NCI-H524 (cell line): ENCODE data around the gene NT5DC4.

Experiments used
- DNase-seq, 2 experiments: peaks; one replicate each; lab custom pipeline; 2025; lab: John Stamatoyannopoulos, UW

The NT5DC4 gene

DNA sequence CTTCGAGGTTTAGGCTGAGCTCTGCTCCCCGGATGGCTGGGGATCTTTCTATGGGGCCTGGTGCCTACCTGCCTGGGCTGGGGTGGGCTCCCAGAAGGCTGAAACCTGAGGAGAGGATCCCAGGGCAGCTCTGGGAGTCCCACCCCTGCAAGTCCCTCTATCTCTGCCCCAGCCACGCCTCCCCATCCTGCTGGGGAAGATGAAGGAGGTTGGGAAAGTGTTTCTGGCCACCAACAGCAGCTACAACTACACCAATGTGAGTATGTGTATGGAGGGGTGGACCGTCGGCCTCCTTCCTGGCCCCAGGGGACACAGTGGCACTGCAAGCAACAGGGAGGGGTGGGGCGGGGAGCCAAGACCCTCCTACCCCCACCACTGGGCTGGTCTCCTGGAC is 2.7 kb downstream of the NT5DC4 start:
- no peak for DNase-seq

GRCh38 chr2:112723995-112724394 is 3.2 kb downstream of the NT5DC4 start:
- no peak for DNase-seq

- peak in 1 of 2 experiments; percentile 33 for DNase-seq
Observed at GRCh38 chr2:112724591-112725525, 4.0 kb downstream of the NT5DC4 start.

DNA sequence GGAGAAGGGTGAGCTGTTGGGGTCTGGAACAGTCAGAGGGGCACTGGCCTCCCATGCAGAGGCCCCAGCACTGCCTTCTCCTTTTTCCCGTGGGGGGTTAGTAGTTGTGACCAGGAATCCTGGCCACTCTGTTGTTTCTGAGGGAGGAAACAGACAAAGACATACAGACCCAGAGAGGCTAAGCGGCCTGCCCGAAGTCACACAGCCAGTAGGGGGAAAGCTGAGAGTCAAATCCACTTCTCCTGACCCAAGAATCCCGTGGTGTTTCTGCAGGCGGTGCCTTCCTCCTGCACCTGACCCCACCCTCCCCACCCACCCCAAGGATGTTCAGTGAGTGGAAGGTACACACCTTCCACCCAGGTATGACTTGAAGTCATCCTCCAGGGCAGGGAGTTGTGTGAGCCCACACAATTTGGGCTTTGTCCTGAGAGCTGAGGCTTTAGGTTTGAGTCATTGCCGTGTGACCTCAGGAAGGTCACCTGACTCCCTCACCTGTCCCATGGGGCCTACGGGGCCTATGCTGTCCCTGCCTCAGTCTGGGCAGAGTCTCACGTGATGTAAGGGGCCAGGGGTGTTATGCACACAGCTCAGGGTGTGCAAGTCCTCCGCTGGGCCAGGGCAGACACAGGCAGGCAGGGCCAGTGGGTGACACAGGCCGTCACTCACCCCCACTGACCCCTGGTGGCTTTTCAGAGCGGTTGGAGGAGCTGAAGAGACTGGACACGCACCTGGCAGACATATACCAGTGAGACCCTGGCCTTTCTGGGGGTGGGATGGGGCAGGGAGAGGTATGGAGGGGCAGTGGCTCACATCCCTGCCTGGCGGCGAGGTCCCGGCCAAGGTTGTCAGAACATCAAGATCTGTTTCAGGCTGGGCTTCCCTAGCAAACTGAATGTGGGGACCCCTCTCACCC is 5.0 kb downstream of the NT5DC4 start:
- no peak for DNase-seq

- peak; percentile 67 to 85 for DNase-seq
Observed at GRCh38 chr2:112726487-112727190, 5.8 kb downstream of the NT5DC4 start.

DNA sequence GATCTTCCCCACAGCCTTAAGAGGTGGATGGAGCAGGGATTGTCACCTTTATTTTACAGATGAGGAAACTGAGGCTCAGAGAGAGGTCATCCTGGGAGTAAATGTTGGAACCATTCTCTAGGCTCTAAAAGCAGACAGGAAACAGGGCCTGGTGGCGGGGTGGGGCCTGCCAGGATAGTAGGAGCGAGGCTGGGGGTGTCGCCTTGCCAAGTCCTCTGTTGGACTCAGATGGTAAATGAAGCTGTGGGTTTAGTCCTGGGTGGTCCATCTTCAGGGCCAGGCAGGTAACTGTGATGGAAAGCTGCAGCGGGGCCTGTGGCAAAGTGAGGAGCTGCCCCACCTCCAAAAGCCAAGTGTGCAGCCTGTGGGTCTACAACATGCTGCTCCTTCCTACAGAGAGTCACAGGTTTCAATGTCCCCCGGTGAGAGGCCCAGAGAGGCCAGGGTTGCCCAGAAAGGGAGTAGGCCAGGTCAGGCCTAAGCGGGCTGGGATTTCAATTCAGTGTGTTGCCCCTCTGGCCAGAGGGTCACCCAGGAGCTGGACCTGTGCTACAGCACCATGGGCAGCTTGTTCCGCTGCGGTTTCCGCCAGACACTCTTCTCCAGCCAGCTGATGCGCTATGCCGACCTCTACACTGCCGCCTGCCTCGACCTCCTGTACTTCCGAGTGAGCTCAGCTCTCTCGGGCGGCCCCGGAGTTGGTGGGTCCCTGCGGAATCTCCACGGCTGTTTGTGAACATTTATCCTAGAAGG is 6.6 kb downstream of the NT5DC4 start:
- no peak for DNase-seq

GRCh38 chr2:112728029-112728362 is 7.2 kb downstream of the NT5DC4 start:
- DNase-seq: no peak

DNA sequence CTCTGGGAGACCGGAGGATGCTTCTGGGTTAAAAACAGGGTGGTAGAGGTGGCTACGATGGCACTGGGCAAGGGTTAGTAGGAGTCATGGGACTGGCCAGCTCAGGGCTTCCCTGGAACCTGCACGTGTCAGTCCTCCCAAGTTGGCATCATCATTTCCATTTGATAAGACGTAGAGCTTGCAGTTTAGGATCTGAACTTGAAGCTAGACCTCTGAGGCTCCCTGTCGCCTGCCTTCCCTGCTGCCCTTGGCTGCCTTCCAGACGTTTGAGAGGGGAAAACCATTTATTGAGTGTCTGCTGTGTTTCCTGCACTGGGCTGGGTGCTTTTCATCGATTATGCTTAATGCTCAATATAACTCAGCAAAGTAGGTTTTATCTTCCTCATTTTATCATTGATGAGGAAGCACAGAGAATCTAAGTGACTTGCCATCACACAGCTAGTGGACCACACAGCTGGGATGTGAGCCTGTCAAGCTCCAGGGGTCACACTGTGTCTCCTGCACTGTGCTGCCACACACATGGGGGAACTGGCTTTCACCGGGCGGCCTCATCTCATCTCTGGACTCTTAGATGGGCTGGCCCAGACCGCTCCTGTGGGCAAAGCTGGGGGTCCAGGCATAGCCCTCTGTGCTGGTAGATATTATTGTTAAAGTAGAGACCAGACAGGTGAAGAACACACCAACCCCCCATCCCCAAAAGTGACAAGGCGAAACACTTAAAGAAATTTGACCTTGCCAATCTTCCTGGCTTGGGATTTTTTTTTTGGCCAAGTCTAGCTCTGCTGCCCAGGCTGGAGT is 7.8 kb downstream of the NT5DC4 start:
- no peak for DNase-seq

DNA sequence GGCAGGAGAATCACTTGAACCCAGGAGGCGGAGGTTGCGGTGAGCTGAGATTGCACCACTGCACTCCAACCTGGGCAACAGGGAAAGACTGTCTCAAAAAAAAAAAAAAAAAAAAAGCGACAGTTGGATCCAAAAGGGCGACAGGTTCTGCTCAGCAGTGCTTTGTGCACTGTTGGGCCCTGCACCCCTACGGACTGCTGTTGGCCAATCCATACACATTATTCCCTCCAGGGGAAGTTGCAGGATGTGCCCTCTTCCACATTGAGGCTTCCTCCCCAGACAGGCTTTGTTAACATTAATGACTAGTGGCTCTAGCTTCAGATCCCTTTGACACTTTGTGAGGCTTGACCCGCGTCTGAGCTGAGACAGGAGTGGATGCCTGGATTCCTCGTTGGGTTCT is 9.4 kb downstream of the NT5DC4 start:
- no peak for DNase-seq

- no peak for DNase-seq
Observed at GRCh38 chr2:112730791-112731190, 10.0 kb downstream of the NT5DC4 start.

- no peak for DNase-seq
Observed at GRCh38 chr2:112731479-112731878, 10.7 kb downstream of the NT5DC4 start.

- DNase-seq: no peak
Observed at GRCh38 chr2:112733456-112733855, 12.6 kb downstream of the NT5DC4 start.

DNA sequence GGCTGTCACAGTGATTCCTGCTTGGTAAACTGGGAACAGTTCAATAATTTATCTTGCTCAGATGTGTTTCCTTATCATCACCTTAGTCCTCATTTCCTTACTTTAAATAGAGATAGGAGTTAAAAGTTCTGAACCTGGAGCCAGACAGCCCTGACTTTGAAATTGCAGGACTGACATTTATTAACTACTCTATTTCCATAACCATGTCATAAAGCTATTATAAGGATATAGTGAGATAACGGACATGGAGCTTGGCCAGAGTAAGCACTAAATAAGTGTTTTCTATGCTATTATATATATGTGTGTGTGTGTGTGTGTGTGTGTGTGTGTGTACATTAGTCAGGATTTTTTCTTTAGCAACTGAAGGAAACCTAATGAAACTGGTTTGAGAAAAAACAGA is 13.1 kb downstream of the NT5DC4 start:
- DNase-seq: no peak

GRCh38 chr2:112737542-112738232 is 16.9 kb downstream of the NT5DC4 start:
- no peak for DNase-seq

GRCh38 chr2:112740527-112740926 is 19.7 kb downstream of the NT5DC4 start:
- no peak for DNase-seq

- DNase-seq: peak; percentile 34 to 49
Observed at GRCh38 chr2:112749755-112750559, 29.1 kb downstream of the NT5DC4 start.

GRCh38 chr2:112750560-112750843 is 29.7 kb downstream of the NT5DC4 start:
- no peak for DNase-seq

GRCh38 chr2:112751451-112752197 is 30.8 kb downstream of the NT5DC4 start:
- no peak for DNase-seq

GRCh38 chr2:112752667-112753066 is 31.8 kb downstream of the NT5DC4 start:
- no peak for DNase-seq
